Endothelial cell (in vitro differentiated cells): Measurements from ENCODE around the gene ZNF17. TPM values are rescaled to one million over a fixed set of nuclear protein-coding genes. Genes with fewer than 3 reads are reported as not detected.
"Not testable (repeated sequence)": the region's sequence is repeated elsewhere in the genome, so short reads cannot be mapped to it uniquely, and the experiment has no call there.

Experiments used
- DNase-seq: peaks from one replicate; pipeline ENCODE4 v3.0.0; 2021; ENCODE audit warnings: low spot score
- H3K27ac Mint-ChIP-seq: one replicate; pipeline ENCODE4 v1.8.0; 2021; ENCODE audit warnings: mixed read lengths, inconsistent platforms; ENCODE audit not compliant: unreplicated experiment
- H3K27me3 Mint-ChIP-seq: one replicate; pipeline ENCODE4 v1.8.0; 2021; ENCODE audit warnings: mild to moderate bottlenecking, moderate library complexity, mixed read lengths, inconsistent platforms; ENCODE audit not compliant: unreplicated experiment
- H3K36me3 Mint-ChIP-seq: one replicate; pipeline ENCODE4 v1.8.0; 2021; ENCODE audit warnings: mild to moderate bottlenecking, low read depth, mixed read lengths, inconsistent platforms; ENCODE audit not compliant: unreplicated experiment
- H3K4me1 Mint-ChIP-seq: one replicate; pipeline ENCODE4 v1.8.0; 2021; ENCODE audit warnings: mild to moderate bottlenecking, mixed read lengths, inconsistent platforms; ENCODE audit not compliant: unreplicated experiment
- H3K4me3 Mint-ChIP-seq: one replicate; pipeline ENCODE4 v1.8.0; 2021; ENCODE audit warnings: mild to moderate bottlenecking, mixed read lengths, inconsistent platforms; ENCODE audit not compliant: unreplicated experiment
- H3K9me3 Mint-ChIP-seq: one replicate; pipeline ENCODE4 v1.8.0; 2021; ENCODE audit warnings: mixed read lengths, inconsistent platforms; ENCODE audit not compliant: unreplicated experiment
- CTCF ChIP-seq: fragments of 200-600 bp; sonication (generic); IDR thresholded peaks from one replicate; pipeline ENCODE4 v1.5.0; 2021; ENCODE audit warnings: antibody characterized with exemption; ENCODE audit not compliant: unreplicated experiment
- total RNA-seq: library from RNA; stranded (reverse); fragmentation: NEBNext Ultra II Directional; extraction: Animal tissue kit (Norgen Biotek cat#: 25700); gene quantifications from one replicate; pipeline ENCODE4 v1.2.1, GENCODE V29; 2021; ENCODE audit not compliant: unreplicated experiment

Gene ZNF17
- total RNA-seq, 1 donor from 2014 or later = 13.7 TPM

- peaks cover 13% of the 10 kb centered on the region for H3K4me1 Mint-ChIP-seq
- H3K27ac Mint-ChIP-seq = no peak overlapping the region
- H3K4me3 Mint-ChIP-seq = no peak overlapping the region
- no peak for DNase-seq
- no peaks in the 10 kb centered on the region for H3K9me3 Mint-ChIP-seq
- peaks cover 37% of the 10 kb centered on the region for H3K36me3 Mint-ChIP-seq
- no peak for TF ChIP-seq CTCF
- H3K27me3 Mint-ChIP-seq = peaks cover 7% of the 10 kb centered on the region
These were observed 44.2 kb upstream of the ZNF17 start for GRCh38 chr19:57366776-57367175.

GRCh38 chr19:57374179-57374578 is 36.8 kb upstream of the ZNF17 start:
- TF ChIP-seq CTCF = no peak
- H3K4me3 Mint-ChIP-seq = peak overlapping the region; percentile 86

GRCh38 chr19:57374647-57375046 is 36.3 kb upstream of the ZNF17 start:
- H3K27me3 Mint-ChIP-seq, H3K4me1 Mint-ChIP-seq, H3K27ac Mint-ChIP-seq, DNase-seq: not testable (repeated sequence)
- Mint-ChIP-seq H3K4me3 (peak overlapping the region; percentile 74), H3K36me3 (peaks cover 96% of the 10 kb centered on the region), H3K9me3 (peaks cover 11% of the 10 kb centered on the region)

More at GRCh38 chr19:57374179-57374578, 36.8 kb upstream of the ZNF17 start:
- Mint-ChIP-seq H3K36me3 (peaks cover 94% of the 10 kb centered on the region), H3K9me3 (peaks cover 11% of the 10 kb centered on the region), H3K27ac (no peak overlapping the region), H3K4me1 (peaks cover 4% of the 10 kb centered on the region), H3K27me3 (peaks cover 8% of the 10 kb centered on the region)
- no peak for DNase-seq

- Mint-ChIP-seq H3K4me3 (peak overlapping the region; percentile 51), H3K4me1 (no peaks in the 10 kb centered on the region), H3K9me3 (peaks cover 11% of the 10 kb centered on the region), H3K27me3 (peaks cover 5% of the 10 kb centered on the region), H3K27ac (no peak overlapping the region), H3K36me3 (peaks cover 85% of the 10 kb centered on the region)
- TF ChIP-seq CTCF = no peak
- no peak for DNase-seq
These were observed 34.8 kb upstream of the ZNF17 start for GRCh38 chr19:57376151-57376550.

- Mint-ChIP-seq H3K4me1 (no peaks in the 10 kb centered on the region), H3K36me3 (peaks cover 71% of the 10 kb centered on the region), H3K4me3 (peak overlapping the region; percentile 86), H3K27me3 (peaks cover 3% of the 10 kb centered on the region), H3K9me3 (peaks cover 9% of the 10 kb centered on the region), H3K27ac (no peak overlapping the region)
- TF ChIP-seq CTCF = no peak
- no peak for DNase-seq
These were observed 33.3 kb upstream of the ZNF17 start for GRCh38 chr19:57377498-57378146.
